ENCODE measurements around the gene HHIPL1.

GRCh38 chr14:99636487-99636886 lies 8.4 kb upstream of the HHIPL1 start:
- TF ChIP-seq POLR2A (IDR thresholded peaks at IDR 0.05; ENCODE audit: low read length) (no peak), GATA1 (IDR thresholded peaks at IDR 0.05; ENCODE audit: low read depth, low read length) (no peak)

Measured in erythroblast (primary cell).